DND-41 (cell line): ENCODE data around the gene TSTD2.

Experiments
- ATAC-seq: fragments of 200-7000 bp; cut with Tn5 transposase; 3 replicates; pipeline ENCODE4 v1.9.1; 2021; ENCODE audit warnings: low read depth; ENCODE audit not compliant: insufficient read depth
- DNase-seq: peaks from one replicate; pipeline ENCODE4 v3.0.0-alpha.2; 2020
- H2AFZ ChIP-seq: 2 replicates; pipeline ENCODE4 v1.6.0; 2012; ENCODE audit warnings: low read depth, low read length
- H3K27ac ChIP-seq: 2 replicates; pipeline ENCODE4 v1.5.1; 2012; ENCODE audit warnings: low read length, inconsistent platforms
- H3K27me3 ChIP-seq: fragments of 200-600 bp; sonication (generic); 2 replicates; pipeline ENCODE4 v1.6.0; 2012; ENCODE audit warnings: low read length, mild to moderate bottlenecking, inconsistent platforms; ENCODE audit not compliant: insufficient read depth, poor library complexity
- H3K36me3 ChIP-seq: 2 replicates; pipeline ENCODE4 v1.5.1; 2012; ENCODE audit warnings: low read length, inconsistent platforms; ENCODE audit not compliant: insufficient read depth
- H3K4me1 ChIP-seq: 2 replicates; pipeline ENCODE4 v1.5.1; 2012; ENCODE audit warnings: mild to moderate bottlenecking, low read length; ENCODE audit not compliant: insufficient read depth
- H3K4me2 ChIP-seq: 2 replicates; pipeline ENCODE4 v1.6.0; 2012; ENCODE audit warnings: mild to moderate bottlenecking, moderate library complexity, low read length, inconsistent platforms; ENCODE audit not compliant: insufficient read depth
- H3K4me3 ChIP-seq, 2 experiments: fragments of 200-600 bp in 1 of 2; shearing (Covaris generic) in 1 of 2; 2 replicates each; pipeline ENCODE4 v1.5.1; 2012 to 2016; ENCODE audit warnings: inconsistent platforms in 2 of 2, low read length in 2 of 2, mild to moderate bottlenecking in 2 of 2, low read depth in 1 of 2, moderate library complexity in 1 of 2
- H3K79me2 ChIP-seq: 2 replicates; pipeline ENCODE4 v1.6.0; 2012; ENCODE audit warnings: low read length, inconsistent platforms; ENCODE audit not compliant: insufficient read depth
- H3K9ac ChIP-seq: 2 replicates; pipeline ENCODE4 v1.6.0; 2012; ENCODE audit warnings: low read depth, mild to moderate bottlenecking, inconsistent platforms, low read length, moderate library complexity
- H3K9me3 ChIP-seq: 2 replicates; pipeline ENCODE4 v1.5.1; 2012; ENCODE audit warnings: low read length, moderate library complexity, mild to moderate bottlenecking, inconsistent platforms; ENCODE audit not compliant: insufficient read depth, severe bottlenecking
- H4K20me1 ChIP-seq: 2 replicates; pipeline ENCODE4 v1.6.0; 2012; ENCODE audit warnings: low read length; ENCODE audit not compliant: insufficient read depth
- EZH2 ChIP-seq: IDR thresholded peaks from 3 replicates; pipeline ENCODE4 v1.6.1; 2012; ENCODE audit warnings: borderline replicate concordance, low read depth, mild to moderate bottlenecking, moderate library complexity, low read length, inconsistent platforms; ENCODE audit not compliant: severe bottlenecking
- TF ChIP-seq, protein P1 (sequence below): IDR thresholded peaks from 2 replicates; pipeline ENCODE4 v1.5.1; 2012; ENCODE audit warnings: borderline replicate concordance, low read length, moderate library complexity, mild to moderate bottlenecking; ENCODE audit not compliant: poor library complexity, severe bottlenecking; ENCODE audit errors: extremely low read depth

The TSTD2 gene

DNA sequence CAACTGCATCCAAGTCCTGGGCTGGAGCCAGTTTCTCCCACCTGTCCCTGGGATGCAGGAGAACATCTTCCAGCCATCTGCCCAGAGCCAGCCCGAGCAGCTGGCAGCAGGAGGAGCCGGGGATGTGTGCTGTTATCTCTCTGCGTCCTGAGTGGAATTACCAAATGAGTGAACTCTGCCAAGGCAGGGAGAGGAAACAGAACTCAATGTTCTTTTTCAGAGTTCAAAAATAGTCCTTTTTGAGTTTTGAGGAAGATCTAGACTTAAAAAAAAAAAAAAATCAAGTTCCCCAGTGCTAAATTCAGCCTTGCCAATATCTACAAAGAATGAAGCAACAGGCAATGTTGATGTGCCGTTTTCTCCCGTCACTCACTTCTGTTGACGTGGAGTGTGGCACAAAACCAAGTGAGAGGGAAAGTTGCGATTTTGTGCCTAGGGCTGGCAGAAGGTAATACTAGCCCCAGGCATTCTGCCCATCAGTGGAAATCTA, 75.5 kb downstream of the TSTD2 start:
- Histone ChIP-seq H4K20me1 (no peaks in the 10 kb centered on the region), H3K79me2 (no peaks in the 10 kb centered on the region), H3K4me1 (no peaks in the 10 kb centered on the region), H3K9ac (no peak overlapping the region), H3K27ac (no peak overlapping the region), H3K27me3 (peaks cover 3% of the 10 kb centered on the region), H3K4me2 (no peak overlapping the region), H3K9me3 (no peaks in the 10 kb centered on the region), H2AFZ (no peak overlapping the region), H3K4me3 (no peak overlapping the region), H3K36me3 (no peaks in the 10 kb centered on the region)
- TF ChIP-seq, protein P1, sequence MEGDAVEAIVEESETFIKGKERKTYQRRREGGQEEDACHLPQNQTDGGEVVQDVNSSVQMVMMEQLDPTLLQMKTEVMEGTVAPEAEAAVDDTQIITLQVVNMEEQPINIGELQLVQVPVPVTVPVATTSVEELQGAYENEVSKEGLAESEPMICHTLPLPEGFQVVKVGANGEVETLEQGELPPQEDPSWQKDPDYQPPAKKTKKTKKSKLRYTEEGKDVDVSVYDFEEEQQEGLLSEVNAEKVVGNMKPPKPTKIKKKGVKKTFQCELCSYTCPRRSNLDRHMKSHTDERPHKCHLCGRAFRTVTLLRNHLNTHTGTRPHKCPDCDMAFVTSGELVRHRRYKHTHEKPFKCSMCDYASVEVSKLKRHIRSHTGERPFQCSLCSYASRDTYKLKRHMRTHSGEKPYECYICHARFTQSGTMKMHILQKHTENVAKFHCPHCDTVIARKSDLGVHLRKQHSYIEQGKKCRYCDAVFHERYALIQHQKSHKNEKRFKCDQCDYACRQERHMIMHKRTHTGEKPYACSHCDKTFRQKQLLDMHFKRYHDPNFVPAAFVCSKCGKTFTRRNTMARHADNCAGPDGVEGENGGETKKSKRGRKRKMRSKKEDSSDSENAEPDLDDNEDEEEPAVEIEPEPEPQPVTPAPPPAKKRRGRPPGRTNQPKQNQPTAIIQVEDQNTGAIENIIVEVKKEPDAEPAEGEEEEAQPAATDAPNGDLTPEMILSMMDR = no peak
- TF ChIP-seq EZH2 = no peak
- DNase-seq (no peak), ATAC-seq (no peak)

DNA sequence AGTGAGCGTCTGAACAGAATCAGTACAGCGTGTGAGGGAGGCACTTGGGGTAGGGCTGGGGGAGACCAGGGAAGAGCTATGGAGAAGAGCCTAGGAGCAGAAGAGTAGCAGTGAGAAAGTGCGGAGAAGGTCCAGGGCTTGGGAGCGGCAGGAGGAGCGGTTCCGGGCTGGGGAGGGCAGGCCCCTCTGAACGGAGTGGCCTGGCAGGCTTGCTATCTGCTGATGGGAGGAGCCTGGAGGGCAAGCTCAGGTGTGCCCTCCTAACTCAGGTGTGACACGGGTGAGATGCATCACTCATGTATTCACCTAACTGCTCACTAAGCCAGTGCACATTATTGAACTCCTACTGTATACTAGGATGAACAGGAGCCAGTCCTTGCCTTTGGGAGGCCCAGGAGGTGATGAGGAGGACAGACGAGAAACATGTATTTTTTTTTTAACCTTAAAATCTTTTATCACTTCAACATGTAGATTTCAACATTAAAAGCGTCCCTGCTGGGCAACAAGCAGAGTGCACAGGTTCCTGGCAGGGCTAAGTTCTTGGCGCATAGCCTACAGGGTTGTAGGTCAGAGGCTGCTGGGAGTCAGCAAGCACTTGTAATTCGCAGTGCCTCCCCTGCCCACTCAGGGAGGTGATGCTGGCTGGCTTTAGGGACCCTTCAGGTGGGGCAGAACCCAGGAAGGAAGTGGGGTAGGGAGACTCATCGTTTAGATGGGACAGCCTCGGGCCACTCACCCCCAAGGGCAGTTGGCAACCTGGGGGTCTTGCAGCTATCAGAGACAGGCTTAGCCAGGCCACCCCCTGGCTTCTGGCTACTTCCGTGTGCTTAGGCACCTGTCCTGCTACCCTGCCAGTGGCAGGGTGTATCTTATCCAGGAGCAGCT, 76.2 kb downstream of the TSTD2 start:
- H3K36me3 ChIP-seq = no peaks in the 10 kb centered on the region
- no peak for ATAC-seq

DNA sequence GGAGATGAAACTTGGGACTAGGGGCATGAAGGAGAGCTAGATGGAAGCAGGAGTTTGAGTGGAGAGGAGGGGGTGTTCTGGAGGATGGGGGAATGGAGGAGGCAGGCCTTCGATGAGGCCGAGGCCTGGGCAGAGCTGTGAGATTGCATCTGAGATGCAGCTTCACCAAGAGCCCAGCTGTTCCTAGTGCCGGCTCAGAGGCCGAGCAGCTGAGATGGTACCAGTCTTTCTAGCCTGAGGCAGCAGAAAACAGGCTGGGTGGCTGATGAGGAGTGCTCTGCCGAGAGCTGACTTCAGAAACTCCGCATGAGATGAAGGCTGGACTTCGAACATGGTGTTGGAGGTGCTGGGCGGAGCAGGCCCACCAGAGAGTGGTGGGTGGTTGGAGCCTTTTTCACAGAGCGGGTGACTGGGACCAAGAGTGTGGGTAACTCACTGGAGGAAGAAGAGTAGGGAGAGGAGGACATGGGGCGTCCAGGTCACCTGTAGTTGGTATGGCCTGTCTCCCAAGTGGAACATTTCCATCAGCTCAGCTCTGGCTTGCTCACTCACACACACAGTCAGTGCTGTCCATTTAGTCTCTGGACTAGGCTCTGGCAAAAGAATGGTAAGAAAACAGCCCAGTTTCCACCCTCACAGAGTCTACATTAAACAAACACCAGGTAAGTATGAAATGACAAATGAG, 77.0 kb downstream of the TSTD2 start:
- Histone ChIP-seq H2AFZ (no peak overlapping the region), H3K4me3 (no peak overlapping the region), H3K9me3 (no peaks in the 10 kb centered on the region), H3K27me3 (peaks cover 3% of the 10 kb centered on the region), H4K20me1 (no peaks in the 10 kb centered on the region), H3K4me1 (no peaks in the 10 kb centered on the region), H3K4me2 (no peak overlapping the region), H3K9ac (no peak overlapping the region), H3K79me2 (no peaks in the 10 kb centered on the region), H3K27ac (no peak overlapping the region), H3K36me3 (no peaks in the 10 kb centered on the region)
- TF ChIP-seq EZH2 = no peak
- TF ChIP-seq, protein P1 = no peak
- DNase-seq = no peak
- no peak for ATAC-seq

More for the DNA sequence above, 76.2 kb downstream of the TSTD2 start:
- TF ChIP-seq, protein P1 = no peak
- no peak for TF ChIP-seq EZH2
- H3K4me3 ChIP-seq = no peak overlapping the region
- no peaks in the 10 kb centered on the region for H4K20me1 ChIP-seq
- no peak overlapping the region for H3K27ac ChIP-seq
- H3K4me2 ChIP-seq = no peak overlapping the region
- no peak overlapping the region for H3K9ac ChIP-seq
- no peak for DNase-seq
- H3K4me1 ChIP-seq = no peaks in the 10 kb centered on the region
- H3K79me2 ChIP-seq = no peaks in the 10 kb centered on the region
- no peaks in the 10 kb centered on the region for H3K9me3 ChIP-seq
- H3K27me3 ChIP-seq = peaks cover 3% of the 10 kb centered on the region
- no peak overlapping the region for H2AFZ ChIP-seq
